ENCODE results near the gene NME5. TPM values are rescaled to one million over a fixed set of nuclear protein-coding genes. Genes with fewer than 3 reads are reported as not detected.

NME5 gene
- total and polyA plus RNA-seq, 2 of the 8 experiments (the other 6 are each of a cell fraction or from before 2014, with no cell fraction given) = 0.48 to 0.89 TPM

DNA sequence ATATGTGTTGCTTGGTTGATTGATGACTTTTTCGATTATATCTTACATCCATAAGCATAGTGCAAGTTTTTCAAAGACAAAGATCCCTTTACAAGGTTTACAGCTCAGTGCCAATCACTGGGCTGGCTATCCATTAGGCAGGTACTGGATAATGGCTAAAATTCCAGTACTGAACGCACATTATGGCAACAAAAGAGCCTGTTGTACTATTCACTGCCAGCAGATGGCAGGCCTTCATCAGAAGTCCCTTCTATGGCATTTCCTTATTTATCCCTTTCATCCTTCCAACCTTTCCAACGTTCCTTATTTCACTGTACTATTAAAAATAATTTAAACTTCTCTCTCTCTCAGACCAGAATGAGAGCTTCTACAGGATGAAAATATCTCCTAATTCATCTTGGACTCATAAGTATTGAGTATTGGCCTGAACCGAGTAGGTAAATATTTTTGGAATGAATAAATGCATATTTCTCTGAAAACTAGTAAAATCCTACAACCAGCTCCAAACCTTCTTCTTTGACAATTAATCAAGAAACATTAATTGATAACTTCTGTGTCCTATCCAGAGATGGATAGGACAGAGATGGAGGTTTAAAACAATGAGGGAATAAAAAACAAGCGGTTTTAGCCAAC is 62.0 kb downstream of the NME5 start:
- no peak overlapping the region for H2AK5ac ChIP-seq (ENCODE audit: low read depth, low read length)
- H3K18ac ChIP-seq (ENCODE audit: extremely low read depth, low read length) = no peak overlapping the region
- no peak overlapping the region for H4K91ac ChIP-seq (replicated peaks; ENCODE audit: insufficient read length, low read length)
- no peak overlapping the region for H3K23ac ChIP-seq (ENCODE audit: insufficient read length)
- H3K4me2 ChIP-seq (ENCODE audit: insufficient read depth in 1 of 2, low read depth in 2 of 2, low read length in 2 of 2) = no peak overlapping the region
- H3K27ac ChIP-seq (ENCODE audit: low read depth, low read length) = no peak overlapping the region
- H3K14ac ChIP-seq (ENCODE audit: insufficient read length) = no peak overlapping the region
- H2BK12ac ChIP-seq (ENCODE audit: low read depth, low read length) = no peak overlapping the region
- H3K79me1 ChIP-seq (ENCODE audit: low read depth, low read length) = no peaks in the 10 kb centered on the region
- FAIRE-seq = peak; percentile 95
- no peak overlapping the region for H2BK120ac ChIP-seq (replicated peaks; ENCODE audit: low read depth, low read length)
- CTCF ChIA-PET (ENCODE audit: partially characterized antibody) = interaction anchor here (0.6 to 15.7 kb wide), 38 partner anchors 8 to 409 kb away, joined by 3 to 288 read pairs (median 4); partner anchors contain the start of genes KIF20A and NME5
- H2BK20ac ChIP-seq (ENCODE audit: low read length) = 0 out of 2 replicates have a peak overlapping the region, but pooled peaks have one; percentile 91
- no peak overlapping the region for H3K4ac ChIP-seq (replicated peaks; ENCODE audit: insufficient read length, low read depth, low read length)
- no peak overlapping the region for H3K4me3 ChIP-seq (ENCODE audit: extremely low read depth in 1 of 4, insufficient read depth in 2 of 4, low read depth in 3 of 4, low read length in 4 of 4)
- no peak overlapping the region for H4K8ac ChIP-seq (ENCODE audit: extremely low read depth, insufficient read depth, low read length)
- H3K9me3 ChIP-seq (ENCODE audit: insufficient read depth in 2 of 2, low read depth in 1 of 2, low read length in 1 of 2) = no peaks in the 10 kb centered on the region
- H3K27me3 ChIP-seq (replicated peaks in 1 of 4; ENCODE audit: control insufficient read depth in 3 of 4, extremely low read depth in 1 of 4, insufficient read depth in 3 of 4, low read length in 3 of 4) = peaks cover 0 to 2% (median 0%) of the 10 kb centered on the region in 4 experiments; a peak in 1 of 7 replicates
- H2AFZ ChIP-seq (ENCODE audit: low read length) = 0 out of 2 replicates have a peak overlapping the region, but pooled peaks have one; percentile 36
- H4K20me1 ChIP-seq (replicated peaks in 1 of 2; ENCODE audit: control insufficient read depth in 1 of 2, insufficient read depth in 2 of 2, low read length in 2 of 2) = no peaks in the 10 kb centered on the region
- DNase-seq (ENCODE audit: low read depth in 1 of 2, low spot score in 2 of 2) = peak in 1 of 2 experiments; percentile 82
- no peak overlapping the region for H4K5ac ChIP-seq (ENCODE audit: insufficient read length, low read depth, low read length)
- H3K79me2 ChIP-seq (ENCODE audit: control insufficient read depth in 1 of 2, insufficient read depth in 2 of 2, low read length in 2 of 2) = no peaks in the 10 kb centered on the region
- no peaks in the 10 kb centered on the region for H3K36me3 ChIP-seq (ENCODE audit: control insufficient read depth in 2 of 4, insufficient read depth in 4 of 4, low read length in 3 of 4)
- POLR2A ChIA-PET (ENCODE audit: partially characterized antibody) = interaction anchor here (1.0 to 1.4 kb wide), 2 partner anchors 56 kb away, joined by 3 read pairs; no protein-coding TSS in a partner anchor
- no peak overlapping the region for H2BK5ac ChIP-seq (ENCODE audit: low read depth, low read length)
- WGBS, 2 experiments (ENCODE audit: extremely low coverage in 1 of 2, insufficient coverage in 1 of 2, insufficient read length in 1 of 2, insufficient replicate concordance in 2 of 2, low coverage in 1 of 2, low lambda C conversion rate in 2 of 2, missing lambda C conversion rate in 1 of 2) = 38 to 100% methylated on average over 1 to 5 of the region's 5 CpGs
- peak; percentile 96 for TF ChIP-seq RAD21 (IDR thresholded peaks at IDR 0.05 in 1 of 2, conservative IDR thresholded peaks at IDR 0.05 in 1 of 2; ENCODE audit: low read depth in 2 of 2, low read length in 2 of 2)
- TF ChIP-seq POLR2AphosphoS5 (IDR thresholded peaks at IDR 0.05; ENCODE audit: low read depth, low read length) = no peak
- no peak for TF ChIP-seq KDM1A (IDR thresholded peaks at IDR 0.05; ENCODE audit: borderline replicate concordance, low read length)
- TF ChIP-seq, protein P1, sequence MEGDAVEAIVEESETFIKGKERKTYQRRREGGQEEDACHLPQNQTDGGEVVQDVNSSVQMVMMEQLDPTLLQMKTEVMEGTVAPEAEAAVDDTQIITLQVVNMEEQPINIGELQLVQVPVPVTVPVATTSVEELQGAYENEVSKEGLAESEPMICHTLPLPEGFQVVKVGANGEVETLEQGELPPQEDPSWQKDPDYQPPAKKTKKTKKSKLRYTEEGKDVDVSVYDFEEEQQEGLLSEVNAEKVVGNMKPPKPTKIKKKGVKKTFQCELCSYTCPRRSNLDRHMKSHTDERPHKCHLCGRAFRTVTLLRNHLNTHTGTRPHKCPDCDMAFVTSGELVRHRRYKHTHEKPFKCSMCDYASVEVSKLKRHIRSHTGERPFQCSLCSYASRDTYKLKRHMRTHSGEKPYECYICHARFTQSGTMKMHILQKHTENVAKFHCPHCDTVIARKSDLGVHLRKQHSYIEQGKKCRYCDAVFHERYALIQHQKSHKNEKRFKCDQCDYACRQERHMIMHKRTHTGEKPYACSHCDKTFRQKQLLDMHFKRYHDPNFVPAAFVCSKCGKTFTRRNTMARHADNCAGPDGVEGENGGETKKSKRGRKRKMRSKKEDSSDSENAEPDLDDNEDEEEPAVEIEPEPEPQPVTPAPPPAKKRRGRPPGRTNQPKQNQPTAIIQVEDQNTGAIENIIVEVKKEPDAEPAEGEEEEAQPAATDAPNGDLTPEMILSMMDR (IDR thresholded peaks at IDR 0.05; ENCODE audit: control extremely low read depth in 1 of 3, insufficient read depth in 1 of 3, low read depth in 1 of 3, low read length in 3 of 3) = peak in 2 of 3 experiments; percentile 85 to 87; a peak in 3 of 4 replicates
- TF ChIP-seq, protein P2, sequence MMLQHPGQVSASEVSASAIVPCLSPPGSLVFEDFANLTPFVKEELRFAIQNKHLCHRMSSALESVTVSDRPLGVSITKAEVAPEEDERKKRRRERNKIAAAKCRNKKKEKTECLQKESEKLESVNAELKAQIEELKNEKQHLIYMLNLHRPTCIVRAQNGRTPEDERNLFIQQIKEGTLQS (IDR thresholded peaks at IDR 0.05; ENCODE audit: insufficient read depth, low read depth, low read length) = no peak
- no peak overlapping the region for H3K56ac ChIP-seq (replicated peaks; ENCODE audit: insufficient read length, low read depth, low read length)
- peaks cover 4 to 10% (median 8%) of the 10 kb centered on the region in 4 experiments; a peak in 4 of 7 replicates for H3K4me1 ChIP-seq (replicated peaks in 1 of 4; ENCODE audit: control insufficient read depth in 3 of 4, insufficient read depth in 4 of 4, low read length in 3 of 4)
- no peak overlapping the region for H2BK15ac ChIP-seq (ENCODE audit: low read length)
- no peak overlapping the region for H3K9ac ChIP-seq (replicated peaks in 1 of 4; ENCODE audit: extremely low read depth in 1 of 4, low read depth in 3 of 4, low read length in 3 of 4)
- no peaks in the 10 kb centered on the region for H3K23me2 ChIP-seq (ENCODE audit: low read depth, low read length)

Measured in H1 (cell line).